Esophagus squamous epithelium (tissue), 4 donors: ENCODE data around the gene ZNF385D.

Source experiments
- CTCF ChIP-seq, 6 experiments: fragments of 450-650 bp in 4 of 6; fragments of 200-600 bp in 2 of 6; sonication (generic) in 2 of 6; IDR thresholded peaks; one replicate each; pipeline ENCODE4 v1.5.1; 2016 to 2019; ENCODE audit warnings: antibody characterized with exemption in 6 of 6, mild to moderate bottlenecking in 4 of 6, moderate library complexity in 4 of 6
- POLR2A ChIP-seq, 4 donors: fragments of 450-650 bp; IDR thresholded peaks; one replicate each; pipeline ENCODE4 v1.6.1; 2017; ENCODE audit warnings: antibody characterized with exemption in 4 of 4, mild to moderate bottlenecking in 4 of 4, moderate library complexity in 3 of 4

- TF ChIP-seq CTCF (IDR thresholded peaks at IDR 0.05), result no peak
- TF ChIP-seq POLR2A (IDR thresholded peaks at IDR 0.05), result no peak
Observed at GRCh38 chr3:21645121-21645897, 105.7 kb downstream of the ZNF385D start.
